CD4-positive, CD25-positive, alpha-beta regulatory T cell (primary cell): ENCODE data around the gene RUNX1. TPM values are rescaled to one million over a fixed set of nuclear protein-coding genes. Genes with fewer than 3 reads are reported as not detected.

ENCODE experiments used
- ATAC-seq, 2 donors: fragments of 150-1000 bp; cut with Tn5 transposase; one replicate each; pipeline ENCODE4 v1.10.0; 2021; ENCODE audit warnings: low read depth in 2 of 2, moderate number of reproducible peaks in 2 of 2, moderate library complexity in 1 of 2
- DNase-seq, 3 donors: peaks; one replicate each; pipeline versions ENCODE4 v3.0.0 to v3.0.0-alpha.2; 2012 to 2022; ENCODE audit warnings: mixed read lengths in 1 of 3
- H3K27ac ChIP-seq: one replicate; pipeline ENCODE4 v1.7.0; 2013; ENCODE audit warnings: mild to moderate bottlenecking, low read length; ENCODE audit not compliant: insufficient read depth, poor library complexity, severe bottlenecking
- H3K27me3 ChIP-seq: one replicate; pipeline ENCODE4 v1.7.0; 2013; ENCODE audit warnings: low read length; ENCODE audit not compliant: control insufficient read depth, insufficient read depth
- H3K36me3 ChIP-seq: one replicate; pipeline ENCODE4 v1.7.0; 2013; ENCODE audit warnings: mild to moderate bottlenecking, low read length, moderate library complexity; ENCODE audit not compliant: control insufficient read depth, insufficient read depth
- H3K4me1 ChIP-seq: 2 replicates; pipeline ENCODE4 v1.7.0; 2013; ENCODE audit warnings: mild to moderate bottlenecking, low read length; ENCODE audit not compliant: insufficient read depth, control insufficient read depth, poor library complexity, severe bottlenecking
- H3K4me3 ChIP-seq: one replicate; pipeline ENCODE4 v1.7.0; 2013; ENCODE audit warnings: low read depth, mild to moderate bottlenecking, low read length, moderate library complexity
- H3K9me3 ChIP-seq, 2 experiments: 1 replicate in 1 of 2; 2 replicates in 1 of 2; pipeline ENCODE4 v1.7.0; 2013; ENCODE audit warnings: low read length in 2 of 2, mild to moderate bottlenecking in 1 of 2, moderate library complexity in 1 of 2; ENCODE audit not compliant: control insufficient read depth in 2 of 2
- H3K27ac Mint-ChIP-seq, 3 donors: one replicate each; pipeline ENCODE4 v1.8.0; 2020 to 2022; ENCODE audit warnings: mild to moderate bottlenecking in 3 of 3, mixed read lengths in 3 of 3, moderate library complexity in 2 of 3
- H3K27me3 Mint-ChIP-seq: one replicate; pipeline ENCODE4 v1.8.0; 2022; ENCODE audit warnings: mild to moderate bottlenecking, mixed read lengths
- H3K36me3 Mint-ChIP-seq: one replicate; pipeline ENCODE4 v1.8.0; 2020; ENCODE audit warnings: mixed read lengths
- H3K4me1 Mint-ChIP-seq, 4 donors: one replicate each; pipeline ENCODE4 v1.8.0; 2020 to 2022; ENCODE audit warnings: mixed read lengths in 4 of 4, mild to moderate bottlenecking in 1 of 4
- H3K4me3 Mint-ChIP-seq, 4 donors: one replicate each; pipeline ENCODE4 v1.8.0; 2020 to 2022; ENCODE audit warnings: mild to moderate bottlenecking in 4 of 4, mixed read lengths in 4 of 4, moderate library complexity in 3 of 4
- H3K9me3 Mint-ChIP-seq, 7 donors: one replicate each; pipeline ENCODE4 v1.8.0; 2020 to 2022; ENCODE audit warnings: mixed read lengths in 7 of 7, mild to moderate bottlenecking in 3 of 7, moderate library complexity in 2 of 7
- polyA plus RNA-seq, 4 donors: library from polyadenylated mRNA; unstranded; fragments of 300-500 nt; fragmentation: Illumina TruSeq; gene quantifications; one replicate each; pipeline ENCODE4 v1.2.3, GENCODE V29; 2021
- total RNA-seq: library from RNA; stranded (reverse); gene quantifications from one replicate; pipeline ENCODE4 v1.2.3, GENCODE V29; 2022

RUNX1 gene
- total and polyA plus RNA-seq, 5 donors from 2014 or later: 14.2 to 133 (median 21.4) TPM

GRCh38 chr21:34836103-34836932 lies 212.8 kb downstream of the RUNX1 start:
- Histone ChIP-seq H3K9me3 (no peaks in the 10 kb centered on the region), H3K36me3 (peaks cover 86% of the 10 kb centered on the region), H3K4me1 (peaks cover 19% of the 10 kb centered on the region), H3K27ac (no peak overlapping the region), H3K27me3 (no peaks in the 10 kb centered on the region), H3K4me3 (no peak overlapping the region)
- H3K4me1 Mint-ChIP-seq: peaks cover 12 to 48% (median 37%) of the 10 kb centered on the region in 4 donors
- peak overlapping the region; percentile 21 to 93 (median 39) for H3K27ac Mint-ChIP-seq
- H3K36me3 Mint-ChIP-seq: peaks cover 48% of the 10 kb centered on the region
- no peaks in the 10 kb centered on the region for H3K27me3 Mint-ChIP-seq
- DNase-seq (peak in 1 of 3 donors; percentile 19), ATAC-seq (peak; percentile 31 to 48)
- peak overlapping the region; percentile 15 to 47 (median 30) for H3K4me3 Mint-ChIP-seq
- no peaks in the 10 kb centered on the region for H3K9me3 Mint-ChIP-seq

- Mint-ChIP-seq H3K36me3 (peaks cover 52% of the 10 kb centered on the region), H3K27me3 (no peaks in the 10 kb centered on the region), H3K9me3 (no peaks in the 10 kb centered on the region), H3K4me3 (no peak overlapping the region), H3K27ac (peak overlapping the region in 2 of 3 donors; percentile 7 to 21), H3K4me1 (peaks cover 13 to 45% (median 36%) of the 10 kb centered on the region in 4 donors)
- DNase-seq (no peak), ATAC-seq (no peak)
- Histone ChIP-seq H3K27me3 (no peaks in the 10 kb centered on the region), H3K9me3 (no peaks in the 10 kb centered on the region), H3K4me3 (no peak overlapping the region), H3K4me1 (peaks cover 19% of the 10 kb centered on the region), H3K27ac (peak overlapping the region; percentile 27), H3K36me3 (peaks cover 85% of the 10 kb centered on the region)
Observed at GRCh38 chr21:34835526-34835925, 213.6 kb downstream of the RUNX1 start.

- no peaks in the 10 kb centered on the region for H3K9me3 ChIP-seq
- Mint-ChIP-seq H3K9me3 (no peaks in the 10 kb centered on the region), H3K4me1 (peaks cover 18 to 42% (median 34%) of the 10 kb centered on the region in 4 donors), H3K4me3 (peak overlapping the region in 1 of 4 donors; percentile 32), H3K27me3 (no peaks in the 10 kb centered on the region), H3K36me3 (peaks cover 52% of the 10 kb centered on the region), H3K27ac (peak overlapping the region in 1 of 3 donors; percentile 21)
- no peaks in the 10 kb centered on the region for H3K27me3 ChIP-seq
- peaks cover 83% of the 10 kb centered on the region for H3K36me3 ChIP-seq
- peak overlapping the region; percentile 27 for H3K27ac ChIP-seq
- ATAC-seq (no peak), DNase-seq (peak in 1 of 3 donors; percentile 24)
- H3K4me1 ChIP-seq: peaks cover 19% of the 10 kb centered on the region
- H3K4me3 ChIP-seq: no peak overlapping the region
Observed at GRCh38 chr21:34834852-34835501, 214.1 kb downstream of the RUNX1 start.

- Mint-ChIP-seq H3K9me3 (peaks cover 0 to 3% (median 0%) of the 10 kb centered on the region in 7 donors), H3K27ac (no peak overlapping the region), H3K36me3 (peaks cover 54% of the 10 kb centered on the region), H3K27me3 (no peaks in the 10 kb centered on the region), H3K4me1 (peaks cover 22 to 39% (median 35%) of the 10 kb centered on the region in 4 donors), H3K4me3 (no peak overlapping the region)
- no peak overlapping the region for H3K4me3 ChIP-seq
- DNase-seq (no peak), ATAC-seq (no peak)
- H3K27ac ChIP-seq: no peak overlapping the region
- H3K27me3 ChIP-seq: no peaks in the 10 kb centered on the region
- H3K36me3 ChIP-seq: peaks cover 82% of the 10 kb centered on the region
- no peaks in the 10 kb centered on the region for H3K9me3 ChIP-seq
- peaks cover 15% of the 10 kb centered on the region for H3K4me1 ChIP-seq
Observed at GRCh38 chr21:34834290-34834689, 214.8 kb downstream of the RUNX1 start.

- H3K27ac ChIP-seq: no peak overlapping the region
- Mint-ChIP-seq H3K4me1 (peaks cover 27 to 43% (median 33%) of the 10 kb centered on the region in 4 donors), H3K27ac (no peak overlapping the region), H3K9me3 (peaks cover 0 to 3% (median 0%) of the 10 kb centered on the region in 7 donors), H3K4me3 (no peak overlapping the region), H3K36me3 (peaks cover 56% of the 10 kb centered on the region), H3K27me3 (no peaks in the 10 kb centered on the region)
- no peak for DNase-seq
- H3K4me3 ChIP-seq: no peak overlapping the region
- peaks cover 15% of the 10 kb centered on the region for H3K4me1 ChIP-seq
- H3K9me3 ChIP-seq: no peaks in the 10 kb centered on the region
- no peaks in the 10 kb centered on the region for H3K27me3 ChIP-seq
- H3K36me3 ChIP-seq: peaks cover 84% of the 10 kb centered on the region
- no peak for ATAC-seq
Observed at GRCh38 chr21:34833465-34833864, 215.6 kb downstream of the RUNX1 start.

GRCh38 chr21:34830386-34831170 lies 218.5 kb downstream of the RUNX1 start:
- H3K27me3 Mint-ChIP-seq: no peaks in the 10 kb centered on the region
- Histone ChIP-seq H3K4me3 (no peak overlapping the region), H3K27me3 (no peaks in the 10 kb centered on the region), H3K4me1 (peaks cover 7% of the 10 kb centered on the region), H3K36me3 (peaks cover 82% of the 10 kb centered on the region), H3K9me3 (no peaks in the 10 kb centered on the region), H3K27ac (no peak overlapping the region)
- DNase-seq: no peak
- H3K27ac Mint-ChIP-seq: peak overlapping the region in 1 of 3 donors; percentile 81
- peaks cover 61% of the 10 kb centered on the region for H3K36me3 Mint-ChIP-seq
- H3K4me1 Mint-ChIP-seq: peaks cover 11 to 28% (median 16%) of the 10 kb centered on the region in 4 donors
- ATAC-seq: no peak
- H3K9me3 Mint-ChIP-seq: peaks cover 0 to 8% (median 0%) of the 10 kb centered on the region in 7 donors
- H3K4me3 Mint-ChIP-seq: no peak overlapping the region

- Mint-ChIP-seq H3K9me3 (peaks cover 0 to 8% (median 0%) of the 10 kb centered on the region in 7 donors), H3K4me3 (no peak overlapping the region), H3K36me3 (peaks cover 79% of the 10 kb centered on the region), H3K27ac (peak overlapping the region in 2 of 3 donors; percentile 41 to 84), H3K4me1 (peaks cover 7 to 32% (median 17%) of the 10 kb centered on the region in 4 donors), H3K27me3 (no peaks in the 10 kb centered on the region)
- no peak overlapping the region for H3K27ac ChIP-seq
- peaks cover 79% of the 10 kb centered on the region for H3K36me3 ChIP-seq
- H3K4me3 ChIP-seq: no peak overlapping the region
- no peak for DNase-seq
- no peak for ATAC-seq
- no peaks in the 10 kb centered on the region for H3K27me3 ChIP-seq
- H3K4me1 ChIP-seq: no peaks in the 10 kb centered on the region
- H3K9me3 ChIP-seq: no peaks in the 10 kb centered on the region
Observed at GRCh38 chr21:34827445-34828235, 221.5 kb downstream of the RUNX1 start.
